ENCODE data around the gene TRIM54.
A peak's percentile ranks its signal among the peaks of the same experiment; 100 is the strongest.

The TRIM54 gene
- 0 to 0.49 (median 0.04) reads per million in 4 experiments for total RNA-seq

GRCh38 chr2:27281855-27282559 is at the start of gene TRIM54:
TSS of gene TRIM54 (plus strand) at chr2:27282429. CDS start at chr2:27282732, 303 bp downstream.
- no peak for DNase-seq

- no peak for DNase-seq
Measured at GRCh38 chr2:27233341-27233740, 48.9 kb upstream of the TRIM54 start.

- no peak for DNase-seq
Measured at GRCh38 chr2:27236136-27236535, 46.1 kb upstream of the TRIM54 start.

DNA sequence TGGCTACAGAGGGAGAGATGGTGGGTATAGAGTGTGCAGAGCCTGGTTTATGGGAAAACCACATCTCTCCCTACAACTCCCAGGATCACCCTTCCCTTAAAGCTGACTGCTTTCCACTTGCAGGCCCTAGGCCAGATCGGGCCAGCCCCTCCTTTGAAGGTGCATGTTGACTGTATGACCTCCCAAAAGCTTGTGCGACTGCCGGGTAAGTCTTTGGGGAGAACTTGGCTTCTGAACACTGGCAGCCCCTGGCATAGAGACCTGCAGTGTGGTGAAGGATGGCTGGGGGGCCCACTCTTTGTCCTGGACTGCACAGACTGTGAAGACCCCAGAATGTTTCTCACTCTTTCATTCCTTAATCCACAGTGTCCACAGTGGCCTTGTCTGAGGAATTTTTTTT is 45.6 kb upstream of the TRIM54 start:
- no peak for DNase-seq

DNA sequence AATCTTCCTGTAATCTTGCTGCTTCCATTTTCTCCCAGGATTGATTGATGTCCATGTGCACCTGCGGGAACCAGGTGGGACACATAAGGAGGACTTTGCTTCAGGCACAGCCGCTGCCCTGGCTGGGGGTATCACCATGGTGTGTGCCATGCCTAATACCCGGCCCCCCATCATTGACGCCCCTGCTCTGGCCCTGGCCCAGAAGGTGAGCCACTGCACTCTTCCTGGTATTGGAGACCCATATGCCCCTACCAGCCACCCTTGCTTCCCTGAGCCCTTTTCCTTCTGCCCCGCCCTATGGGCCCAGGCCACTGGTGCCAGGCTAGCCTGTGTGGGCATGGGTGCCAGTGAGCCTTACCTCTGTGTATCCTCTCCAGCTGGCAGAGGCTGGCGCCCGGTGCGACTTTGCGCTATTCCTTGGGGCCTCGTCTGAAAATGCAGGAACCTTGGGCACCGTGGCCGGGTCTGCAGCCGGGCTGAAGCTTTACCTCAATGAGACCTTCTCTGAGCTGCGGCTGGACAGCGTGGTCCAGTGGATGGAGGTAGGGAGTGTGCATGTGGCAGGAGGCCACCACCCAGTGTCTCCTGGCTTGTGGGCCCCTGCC is 44.8 kb upstream of the TRIM54 start:
- no peak for DNase-seq

GRCh38 chr2:27238976-27239375 is 43.3 kb upstream of the TRIM54 start:
- DNase-seq = no peak

DNA sequence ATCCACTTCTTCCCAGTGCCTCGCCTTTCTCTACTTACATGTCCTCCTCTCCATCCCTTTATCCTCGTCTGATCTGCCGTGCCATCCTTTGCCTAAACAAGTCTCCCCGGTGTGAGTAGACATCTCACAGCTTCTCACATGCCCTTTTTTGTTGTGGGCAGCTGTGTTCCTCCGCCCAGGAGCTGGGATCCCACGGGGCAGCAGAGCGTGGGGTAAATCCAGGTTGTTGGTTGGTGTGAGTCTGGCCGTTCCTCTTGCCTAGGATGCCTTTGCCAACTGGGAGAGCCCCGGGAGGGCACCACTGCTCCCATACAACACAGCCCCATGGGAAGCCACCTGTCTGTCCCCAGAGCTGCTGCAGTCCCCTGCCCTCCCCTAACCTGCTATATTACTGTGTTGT is 41.8 kb upstream of the TRIM54 start:
- no peak for DNase-seq

DNA sequence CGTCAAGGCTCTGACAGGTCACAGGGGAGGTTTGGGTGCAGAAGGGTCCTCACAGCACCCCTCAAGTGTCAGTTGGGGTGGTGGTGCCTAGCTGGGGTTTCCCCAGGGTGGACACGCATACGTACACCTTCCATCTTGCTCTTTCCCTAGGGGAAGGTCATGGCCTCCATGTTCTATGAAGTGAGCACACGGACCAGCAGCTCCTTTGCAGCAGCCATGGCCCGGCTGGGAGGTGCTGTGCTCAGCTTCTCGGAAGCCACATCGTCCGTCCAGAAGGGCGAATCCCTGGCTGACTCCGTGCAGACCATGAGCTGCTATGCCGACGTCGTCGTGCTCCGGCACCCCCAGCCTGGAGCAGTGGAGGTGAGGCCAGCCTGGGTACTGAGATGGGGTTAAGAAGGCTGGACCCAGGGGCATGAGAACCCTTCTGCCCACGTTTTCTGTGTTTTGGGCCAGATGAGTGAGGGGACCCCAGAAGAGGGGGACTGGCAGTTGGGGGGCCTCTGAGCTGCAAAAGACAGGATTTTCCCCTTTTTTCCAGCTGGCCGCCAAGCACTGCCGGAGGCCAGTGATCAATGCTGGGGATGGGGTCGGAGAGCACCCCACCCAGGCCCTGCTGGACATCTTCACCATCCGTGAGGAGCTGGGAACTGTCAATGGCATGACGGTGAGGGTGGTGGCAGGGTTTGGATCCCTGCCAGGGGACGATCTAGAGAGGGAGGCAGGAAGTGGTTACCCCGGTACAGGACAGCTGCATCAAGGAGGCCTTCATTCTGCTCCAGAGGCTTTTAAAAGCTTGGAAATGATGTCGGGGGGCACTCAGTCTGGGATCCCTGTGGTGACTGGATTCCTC is 40.2 kb upstream of the TRIM54 start:
- DNase-seq = no peak

DNA sequence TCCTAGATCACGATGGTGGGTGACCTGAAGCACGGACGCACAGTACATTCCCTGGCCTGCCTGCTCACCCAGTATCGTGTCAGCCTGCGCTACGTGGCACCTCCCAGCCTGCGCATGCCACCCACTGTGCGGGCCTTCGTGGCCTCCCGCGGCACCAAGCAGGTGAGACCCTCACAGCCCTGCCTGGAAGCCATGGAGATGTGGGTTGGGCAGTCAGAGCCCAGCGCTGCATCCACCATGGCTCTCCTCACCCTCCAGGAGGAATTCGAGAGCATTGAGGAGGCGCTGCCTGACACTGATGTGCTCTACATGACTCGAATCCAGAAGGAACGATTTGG is 39.6 kb upstream of the TRIM54 start:
- no peak for DNase-seq

GRCh38 chr2:27243391-27244130 is 38.7 kb upstream of the TRIM54 start:
- DNase-seq = no peak

- DNase-seq = no peak
Measured at GRCh38 chr2:27245116-27245515, 37.1 kb upstream of the TRIM54 start.

DNA sequence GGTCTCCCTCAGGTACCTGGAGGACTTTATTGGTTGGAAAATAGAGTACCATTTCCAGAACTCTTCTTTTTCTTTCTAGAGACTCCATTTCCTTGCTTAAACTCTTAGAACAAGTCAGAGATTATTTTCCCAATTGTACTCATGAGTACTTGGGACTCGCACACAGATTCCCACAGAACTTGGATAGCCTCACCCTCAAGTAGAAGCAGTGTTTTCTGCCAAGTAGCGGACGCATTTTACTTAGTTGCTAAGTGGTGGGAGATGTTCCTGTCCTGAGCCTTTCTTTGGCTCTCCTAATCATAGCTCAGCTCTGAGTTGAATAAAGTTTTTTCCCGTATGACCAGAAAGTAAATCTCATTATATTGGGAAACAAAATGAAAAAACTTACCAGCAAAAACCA is 36.6 kb upstream of the TRIM54 start:
- DNase-seq = no peak

- no peak for DNase-seq
Measured at GRCh38 chr2:27247893-27248292, 34.3 kb upstream of the TRIM54 start.

DNA sequence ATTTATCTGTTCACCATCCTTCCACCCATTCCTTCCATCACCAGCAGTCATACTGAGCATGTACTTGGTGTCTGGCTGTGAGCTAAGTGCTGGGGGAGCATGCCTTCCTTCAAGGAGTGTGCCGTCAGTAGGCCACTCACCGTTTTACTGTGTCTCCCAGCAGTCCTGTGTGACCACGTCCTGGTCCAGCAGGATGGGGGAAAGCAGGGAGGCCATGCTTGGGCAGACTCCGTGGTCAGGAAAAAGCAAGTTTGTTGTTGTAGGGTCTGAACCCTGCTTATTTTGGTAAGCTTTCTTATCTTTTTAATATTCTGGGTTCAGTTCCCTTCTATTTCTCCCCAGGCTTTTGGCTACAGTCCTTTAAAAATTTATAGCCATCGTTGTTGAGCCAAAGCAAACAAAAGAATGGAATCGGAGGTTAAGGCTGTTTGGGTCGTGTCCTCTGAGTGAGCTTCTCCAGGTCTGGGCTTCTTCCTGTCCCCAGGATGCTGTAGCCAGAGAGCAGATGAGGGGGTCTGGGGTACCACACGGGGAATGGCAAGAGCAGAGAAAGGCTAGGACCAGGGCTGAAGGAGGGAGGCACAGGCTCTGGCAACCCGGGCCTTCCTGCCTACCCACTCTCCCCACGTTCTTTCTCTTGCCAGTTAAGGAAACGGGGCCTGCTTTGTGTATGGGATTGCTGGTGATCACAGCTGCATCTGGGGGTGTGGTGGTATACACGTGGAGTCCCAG is 32.9 kb upstream of the TRIM54 start:
- DNase-seq = no peak

DNA sequence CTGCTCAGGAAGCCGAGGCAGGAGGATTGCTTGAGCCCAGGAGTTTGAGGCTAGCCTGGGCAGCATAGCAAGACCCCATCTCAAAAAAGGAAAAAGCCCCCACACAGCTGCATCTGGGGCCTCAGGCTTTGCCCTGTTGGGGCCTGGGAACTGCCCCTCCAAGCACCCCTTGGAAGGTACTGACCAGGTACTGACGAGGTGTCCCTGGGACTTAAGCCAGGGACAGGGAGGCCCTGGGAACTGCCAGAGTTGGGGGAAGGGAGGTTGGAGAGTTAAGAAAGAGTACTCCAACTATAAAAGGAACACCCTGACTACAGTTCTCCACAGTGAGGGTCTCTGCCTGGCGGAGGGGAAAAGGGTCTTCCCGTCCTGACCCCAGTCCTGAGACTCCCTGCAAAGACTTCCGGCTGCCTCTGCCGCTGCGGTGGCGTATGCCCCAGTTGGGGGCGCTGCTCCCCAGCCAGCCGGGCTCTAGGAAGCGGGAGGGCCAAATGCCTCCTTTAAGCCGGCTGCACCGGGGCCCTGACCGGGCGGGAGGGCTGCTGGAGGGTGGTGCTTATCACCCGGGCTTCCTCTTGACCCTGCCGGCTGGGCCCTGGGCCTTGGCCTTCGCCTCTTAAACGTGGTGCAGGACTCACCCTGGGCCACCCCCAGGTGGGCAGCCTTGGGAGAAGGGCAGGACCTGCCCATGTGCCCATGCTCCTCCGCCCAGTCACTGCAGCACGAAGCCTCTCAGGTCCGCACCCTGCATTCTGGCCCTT is 32.2 kb upstream of the TRIM54 start:
- DNase-seq = peak; percentile 11

- no peak for DNase-seq
Measured at GRCh38 chr2:27250652-27251379, 31.4 kb upstream of the TRIM54 start.

DNA sequence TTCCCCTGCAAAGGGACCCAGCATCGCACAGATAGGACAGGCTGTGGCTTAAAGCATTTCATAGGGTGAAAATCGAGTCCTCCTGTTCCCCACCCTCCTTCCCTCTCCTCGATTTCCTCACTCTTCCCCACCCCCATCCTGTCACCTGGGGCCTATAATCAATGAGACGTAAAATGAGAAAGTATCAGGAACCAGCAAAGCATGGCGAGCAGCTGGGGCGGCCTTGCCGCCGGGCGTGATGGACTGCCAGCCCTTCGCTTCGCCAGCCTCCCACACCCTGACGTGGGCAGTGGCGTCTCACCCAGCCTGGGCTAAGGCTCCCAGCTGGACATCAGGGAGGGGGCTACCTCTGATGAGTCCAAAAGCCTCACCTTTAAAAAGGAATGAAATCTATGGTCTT is 30.5 kb upstream of the TRIM54 start:
- DNase-seq = no peak

- no peak for DNase-seq
Measured at GRCh38 chr2:27255187-27255586, 27.0 kb upstream of the TRIM54 start.

DNA sequence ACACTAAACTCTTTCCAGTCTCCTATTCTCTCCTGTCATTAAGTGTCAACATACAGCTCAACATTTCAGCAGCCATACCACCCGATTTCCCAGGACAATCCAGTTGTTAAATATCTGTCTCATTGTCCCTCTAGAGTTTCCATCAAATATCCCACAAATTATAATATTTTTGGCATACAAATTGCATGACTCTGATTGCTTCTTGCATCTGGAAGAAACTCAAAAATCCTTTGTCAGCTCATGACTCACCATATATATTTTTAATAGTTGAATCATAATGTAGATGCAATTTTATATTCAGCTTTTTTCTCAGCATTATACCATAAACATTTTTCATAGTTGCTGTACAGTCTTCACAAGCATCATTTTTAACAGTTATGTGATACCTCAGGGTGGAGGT is 26.6 kb upstream of the TRIM54 start:
- no peak for DNase-seq

- no peak for DNase-seq
Measured at GRCh38 chr2:27256855-27257454, 25.3 kb upstream of the TRIM54 start.

- DNase-seq = no peak
Measured at GRCh38 chr2:27258051-27258450, 24.2 kb upstream of the TRIM54 start.
